ENCODE results near the gene JPT1.
"Not testable (repeated sequence)": the region's sequence is repeated elsewhere in the genome, so short reads cannot be mapped to it uniquely, and the experiment has no call there.

DNA sequence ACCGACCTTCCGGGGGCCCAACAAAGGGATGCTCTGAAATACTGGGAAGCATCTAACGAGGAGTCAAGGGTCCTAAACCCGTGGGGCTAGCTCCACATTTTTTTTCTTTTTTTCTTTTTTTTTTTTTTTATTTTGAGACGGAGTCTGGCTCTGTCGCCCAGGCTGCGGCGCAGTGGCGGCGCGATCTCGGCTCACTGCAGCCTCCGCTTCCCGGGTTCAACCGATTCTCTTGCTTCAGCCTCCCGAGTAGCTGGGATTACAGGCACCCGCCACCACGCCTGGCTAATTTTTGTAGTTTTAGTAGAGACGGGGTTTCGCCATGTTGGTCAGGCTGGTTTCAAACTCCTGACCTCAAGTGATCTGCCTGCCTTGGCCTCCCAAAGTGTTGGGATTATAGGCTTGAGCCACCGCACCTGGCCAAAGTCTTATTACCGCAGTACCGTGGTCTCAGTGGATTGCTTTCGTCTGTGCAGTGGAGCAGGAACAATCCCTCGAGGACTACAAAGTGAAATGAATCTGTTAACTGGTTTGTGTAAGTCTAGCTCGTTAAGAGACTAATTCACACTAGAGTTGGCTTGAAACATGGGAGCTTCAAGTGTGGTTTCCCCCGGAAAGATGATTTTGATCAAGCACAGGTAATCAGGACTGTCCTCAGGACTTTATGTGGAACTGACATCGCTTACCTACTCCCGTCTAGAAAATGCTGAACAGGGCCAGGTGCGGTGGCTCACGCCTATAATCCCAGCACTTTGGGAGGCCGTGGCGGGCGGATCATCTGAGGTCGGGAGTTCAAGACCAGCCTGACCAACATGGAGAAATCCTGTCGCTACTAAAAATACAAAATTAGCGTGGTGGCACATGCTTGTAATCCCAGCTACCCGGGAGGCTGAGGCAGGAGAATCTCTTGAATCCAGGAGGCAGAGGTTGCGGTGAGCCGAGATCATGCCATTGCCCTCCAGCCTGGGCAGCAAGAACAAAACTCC lies 22.0 kb downstream of the JPT1 start:
- TF ChIP-seq, protein P1, sequence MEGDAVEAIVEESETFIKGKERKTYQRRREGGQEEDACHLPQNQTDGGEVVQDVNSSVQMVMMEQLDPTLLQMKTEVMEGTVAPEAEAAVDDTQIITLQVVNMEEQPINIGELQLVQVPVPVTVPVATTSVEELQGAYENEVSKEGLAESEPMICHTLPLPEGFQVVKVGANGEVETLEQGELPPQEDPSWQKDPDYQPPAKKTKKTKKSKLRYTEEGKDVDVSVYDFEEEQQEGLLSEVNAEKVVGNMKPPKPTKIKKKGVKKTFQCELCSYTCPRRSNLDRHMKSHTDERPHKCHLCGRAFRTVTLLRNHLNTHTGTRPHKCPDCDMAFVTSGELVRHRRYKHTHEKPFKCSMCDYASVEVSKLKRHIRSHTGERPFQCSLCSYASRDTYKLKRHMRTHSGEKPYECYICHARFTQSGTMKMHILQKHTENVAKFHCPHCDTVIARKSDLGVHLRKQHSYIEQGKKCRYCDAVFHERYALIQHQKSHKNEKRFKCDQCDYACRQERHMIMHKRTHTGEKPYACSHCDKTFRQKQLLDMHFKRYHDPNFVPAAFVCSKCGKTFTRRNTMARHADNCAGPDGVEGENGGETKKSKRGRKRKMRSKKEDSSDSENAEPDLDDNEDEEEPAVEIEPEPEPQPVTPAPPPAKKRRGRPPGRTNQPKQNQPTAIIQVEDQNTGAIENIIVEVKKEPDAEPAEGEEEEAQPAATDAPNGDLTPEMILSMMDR (IDR thresholded peaks at IDR 0.05; ENCODE audit: poor library complexity) = not testable (repeated sequence)
- TF ChIP-seq EZH2 (IDR thresholded peaks at IDR 0.05; ENCODE audit: borderline replicate concordance); EZH2phosphoT487 (IDR thresholded peaks at IDR 0.05; ENCODE audit: low read depth, severe bottlenecking, unreplicated experiment): not testable (repeated sequence)
